ENCODE data around the gene ARSB. TPM values are rescaled to one million over a fixed set of nuclear protein-coding genes. Genes with fewer than 3 reads are reported as not detected.

ARSB gene
- polyA plus RNA-seq, 2 of the 4 experiments (the other 2 are of a cell fraction): 8.4 to 13.4 TPM

DNA sequence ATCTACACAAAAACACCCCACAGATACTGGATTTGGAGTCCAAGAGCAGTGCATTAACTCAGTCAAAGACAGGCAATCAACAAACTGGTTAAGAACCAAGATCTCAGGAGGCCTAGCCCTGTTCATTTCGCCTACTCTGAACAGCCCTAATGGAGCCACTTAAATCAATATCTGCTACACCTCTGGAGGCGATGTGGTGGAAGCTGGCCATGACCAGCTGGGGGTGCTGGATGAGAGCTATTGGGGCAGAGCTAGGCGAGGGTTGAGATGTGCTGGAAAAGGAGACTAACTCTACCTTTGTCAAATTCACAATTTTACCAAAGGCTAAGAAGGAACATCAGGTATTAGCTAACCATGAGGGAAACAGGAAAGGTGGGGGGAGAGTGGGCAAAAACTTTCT lies 23.3 kb upstream of the ARSB start:
- TF ChIP-seq BHLHE40 (IDR thresholded peaks at IDR 0.05; ENCODE audit: low read depth, low read length) (no peak), ZNF302 (CRISPR knock-in tag; IDR thresholded peaks at IDR 0.05) (no peak), CBX8 (IDR thresholded peaks at IDR 0.05) (no peak), RFX5 (IDR thresholded peaks at IDR 0.05) (no peak)
- TF ChIP-seq, protein P1, sequence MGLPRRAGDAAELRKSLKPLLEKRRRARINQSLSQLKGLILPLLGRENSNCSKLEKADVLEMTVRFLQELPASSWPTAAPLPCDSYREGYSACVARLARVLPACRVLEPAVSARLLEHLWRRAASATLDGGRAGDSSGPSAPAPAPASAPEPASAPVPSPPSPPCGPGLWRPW (IDR thresholded peaks at IDR 0.05): no peak
- DNase-seq (ENCODE audit: low read depth in 1 of 2, low spot score in 1 of 2): no peak
- FAIRE-seq: no peak
- Histone ChIP-seq H3K4me2 (no peak overlapping the region), H3K27ac (no peak overlapping the region), H3K4me1 (no peaks in the 10 kb centered on the region), H3K9me3 (no peaks in the 10 kb centered on the region), H3K4me3 (no peak overlapping the region)
- 71% methylated on average over 3 of the region's 3 CpGs for WGBS (ENCODE audit: missing lambda C conversion rate)
- ATAC-seq: no peak
- ChIA-PET CTCF (interaction anchor here (7.1 kb wide), 1 partner anchor 14 kb away, joined by 88 read pairs; no protein-coding TSS in a partner anchor), POLR2A (no interaction called here)

DNA sequence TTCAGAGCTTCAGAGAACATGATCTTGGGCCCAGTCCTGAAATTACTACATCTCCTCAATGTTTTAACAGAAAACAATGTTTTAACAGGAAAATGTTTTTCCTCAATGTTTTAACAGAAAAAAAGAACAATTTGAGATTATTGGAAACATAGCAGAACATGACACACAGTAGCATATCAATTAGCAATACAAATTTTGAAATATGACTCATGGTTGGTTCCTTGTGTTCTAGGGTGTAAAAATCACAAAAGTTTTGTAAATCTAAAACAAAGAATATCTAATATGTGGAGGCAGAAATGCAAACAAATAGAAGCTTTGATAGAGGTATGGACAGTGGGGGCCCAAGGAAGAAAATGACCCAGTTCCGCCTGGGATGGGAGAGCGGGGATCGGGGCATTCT lies 22.8 kb upstream of the ARSB start:
- FAIRE-seq (no peak), ATAC-seq (no peak), DNase-seq (ENCODE audit: low read depth in 1 of 2, low spot score in 1 of 2) (no peak)
- POLR2A ChIA-PET: no interaction called here
- Histone ChIP-seq H3K4me1 (no peaks in the 10 kb centered on the region), H3K27ac (no peak overlapping the region), H3K4me3 (no peak overlapping the region), H3K4me2 (no peak overlapping the region), H3K9me3 (no peaks in the 10 kb centered on the region)
- CTCF ChIA-PET: interaction anchor here (7.1 kb wide), 1 partner anchor 14 kb away, joined by 88 read pairs; no protein-coding TSS in a partner anchor
- 96% methylated on average over 3 of the region's 3 CpGs for WGBS (ENCODE audit: missing lambda C conversion rate)
- TF ChIP-seq MAX (IDR thresholded peaks at IDR 0.05) (no peak), ZC3H11A (IDR thresholded peaks at IDR 0.05) (no peak), ZFP36 (IDR thresholded peaks at IDR 0.05; ENCODE audit: borderline replicate concordance, partially characterized antibody) (no peak), TP53 (CRISPR knock-in tag; IDR thresholded peaks at IDR 0.05) (no peak), CBX8 (IDR thresholded peaks at IDR 0.05) (no peak), HMGXB4 (CRISPR knock-in tag; IDR thresholded peaks at IDR 0.05; ENCODE audit: borderline replicate concordance) (no peak), GATA3 (IDR thresholded peaks at IDR 0.05; ENCODE audit: borderline replicate concordance) (no peak), CEBPB (IDR thresholded peaks at IDR 0.05) (no peak), KDM1A (IDR thresholded peaks at IDR 0.05; ENCODE audit: low read depth) (no peak), RFX5 (IDR thresholded peaks at IDR 0.05) (no peak), EP300 (IDR thresholded peaks at IDR 0.05) (no peak)
- TF ChIP-seq, protein P2, sequence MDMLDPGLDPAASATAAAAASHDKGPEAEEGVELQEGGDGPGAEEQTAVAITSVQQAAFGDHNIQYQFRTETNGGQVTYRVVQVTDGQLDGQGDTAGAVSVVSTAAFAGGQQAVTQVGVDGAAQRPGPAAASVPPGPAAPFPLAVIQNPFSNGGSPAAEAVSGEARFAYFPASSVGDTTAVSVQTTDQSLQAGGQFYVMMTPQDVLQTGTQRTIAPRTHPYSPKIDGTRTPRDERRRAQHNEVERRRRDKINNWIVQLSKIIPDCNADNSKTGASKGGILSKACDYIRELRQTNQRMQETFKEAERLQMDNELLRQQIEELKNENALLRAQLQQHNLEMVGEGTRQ (IDR thresholded peaks at IDR 0.05): no peak
- TF ChIP-seq, protein P3, sequence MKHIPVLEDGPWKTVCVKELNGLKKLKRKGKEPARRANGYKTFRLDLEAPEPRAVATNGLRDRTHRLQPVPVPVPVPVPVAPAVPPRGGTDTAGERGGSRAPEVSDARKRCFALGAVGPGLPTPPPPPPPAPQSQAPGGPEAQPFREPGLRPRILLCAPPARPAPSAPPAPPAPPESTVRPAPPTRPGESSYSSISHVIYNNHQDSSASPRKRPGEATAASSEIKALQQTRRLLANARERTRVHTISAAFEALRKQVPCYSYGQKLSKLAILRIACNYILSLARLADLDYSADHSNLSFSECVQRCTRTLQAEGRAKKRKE (CRISPR knock-in tag; IDR thresholded peaks at IDR 0.05; ENCODE audit: low read depth): no peak

DNA sequence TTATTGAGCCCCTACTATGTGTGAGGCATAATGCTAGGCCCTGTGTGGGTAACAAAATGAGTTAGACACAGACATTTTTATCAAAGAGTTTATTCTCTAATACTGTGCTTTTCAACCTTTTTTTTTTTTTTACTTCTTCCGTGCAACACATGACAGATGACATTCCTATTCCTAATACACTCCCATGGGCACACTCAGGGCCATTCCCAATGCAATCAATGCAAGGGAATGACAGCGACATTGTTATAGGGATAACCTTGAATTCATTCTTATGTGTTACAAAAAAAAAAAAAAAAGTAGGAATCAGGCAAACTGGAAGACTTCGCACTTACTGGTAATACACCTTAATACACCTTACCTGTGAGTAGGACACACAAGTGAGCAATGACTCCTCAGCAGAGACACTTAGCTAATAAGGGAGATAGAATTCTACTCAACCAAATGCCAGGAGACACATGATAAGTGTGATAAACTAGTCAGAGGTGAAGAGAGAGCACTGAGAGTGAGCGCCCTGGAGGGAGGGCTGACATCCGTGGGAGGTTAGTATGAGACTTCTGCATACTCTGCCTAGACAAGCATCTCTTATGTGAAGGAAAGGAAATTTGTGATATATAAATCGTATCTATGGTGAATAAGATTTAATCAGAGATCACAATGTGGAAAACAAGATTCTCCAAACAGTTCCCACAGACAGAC lies 21.0 kb upstream of the ARSB start:
- H3K27ac ChIP-seq: no peak overlapping the region
- no peak overlapping the region for H3K4me2 ChIP-seq
- POLR2A ChIA-PET: no interaction called here
- no peak overlapping the region for H3K4me3 ChIP-seq
- WGBS (ENCODE audit: missing lambda C conversion rate): 68% methylated on average over 6 of the region's 6 CpGs
- no peaks in the 10 kb centered on the region for H3K9me3 ChIP-seq
- FAIRE-seq: no peak
- CTCF ChIA-PET: interaction anchor here (7.1 kb wide), 1 partner anchor 16 kb away, joined by 88 read pairs; no protein-coding TSS in a partner anchor
- peaks cover 10% of the 10 kb centered on the region; the same call in 2 of the 3 replicates for H3K4me1 ChIP-seq
- no peak for DNase-seq (ENCODE audit: low read depth in 1 of 2, low spot score in 1 of 2)
- 0 out of 6 replicates have a peak, but pooled peaks of 1 of the 2 experiments have one; percentile 13 for ATAC-seq
- no peak for TF ChIP-seq MAX (IDR thresholded peaks at IDR 0.05)
- TF ChIP-seq CHD2 (IDR thresholded peaks at IDR 0.05; ENCODE audit: low read length, partially characterized antibody): no peak
- TF ChIP-seq TP53 (CRISPR knock-in tag; IDR thresholded peaks at IDR 0.05): no peak
- TF ChIP-seq FOSB (CRISPR knock-in tag; IDR thresholded peaks at IDR 0.05): no peak

Data from A549 (cell line).